DOHH2 (cell line): ENCODE data around the gene KLK5.

Experiments used
- H3F3A ChIP-seq: fragments of 200-600 bp; sonication (generic), shearing (Covaris generic); 2 replicates; pipeline ENCODE4 v1.6.0; 2016; ENCODE audit warnings: antibody characterized with exemption, mild to moderate bottlenecking; ENCODE audit not compliant: control insufficient read depth, insufficient read depth
- H3K27ac ChIP-seq: fragments of 200-600 bp; sonication (generic); 2 replicates; pipeline ENCODE4 v1.5.1; 2014; ENCODE audit warnings: low read depth, mild to moderate bottlenecking, low read length, moderate library complexity
- H3K27me3 ChIP-seq: fragments of 200-600 bp; sonication (generic); 2 replicates; pipeline ENCODE4 v1.6.1; 2014; ENCODE audit warnings: mild to moderate bottlenecking, low read length, mixed read lengths; ENCODE audit not compliant: control insufficient read depth
- H3K36me3 ChIP-seq: fragments of 200-600 bp; sonication (generic); 2 replicates; pipeline ENCODE4 v1.6.1; 2014; ENCODE audit warnings: mild to moderate bottlenecking, low read length, moderate library complexity, mixed read lengths; ENCODE audit not compliant: control insufficient read depth
- H3K4me1 ChIP-seq: fragments of 200-600 bp; sonication (generic); 2 replicates; pipeline ENCODE4 v1.6.1; 2014; ENCODE audit warnings: mild to moderate bottlenecking, low read length, mixed read lengths; ENCODE audit not compliant: control insufficient read depth
- H3K4me2 ChIP-seq: fragments of 200-600 bp; sonication (generic); 2 replicates; pipeline ENCODE4 v1.6.0; 2014; ENCODE audit warnings: mild to moderate bottlenecking, low read length, moderate library complexity
- H3K4me3 ChIP-seq: fragments of 200-600 bp; sonication (generic); 2 replicates; pipeline ENCODE4 v1.5.1; 2014; ENCODE audit warnings: mild to moderate bottlenecking, low read length, mixed read lengths
- H3K79me2 ChIP-seq: fragments of 200-600 bp; sonication (generic); 2 replicates; pipeline ENCODE4 v1.6.1; 2014; ENCODE audit warnings: mild to moderate bottlenecking, low read length, mixed read lengths; ENCODE audit not compliant: control insufficient read depth
- H3K9me2 ChIP-seq: fragments of 200-600 bp; sonication (generic); replicated peaks from 2 replicates; pipeline ENCODE4 v1.6.1; 2014; ENCODE audit warnings: mild to moderate bottlenecking, low read length, mixed read lengths; ENCODE audit not compliant: control insufficient read depth
- H3K9me3 ChIP-seq: fragments of 200-600 bp; sonication (generic); 2 replicates; pipeline ENCODE4 v1.6.1; 2014; ENCODE audit warnings: antibody characterized with exemption, low read length, mixed read lengths; ENCODE audit not compliant: control insufficient read depth, insufficient read depth
- H4K20me1 ChIP-seq: fragments of 200-600 bp; sonication (generic); 2 replicates; pipeline ENCODE4 v1.6.0; 2014; ENCODE audit warnings: low read depth, mild to moderate bottlenecking, antibody characterized with exemption, low read length, moderate library complexity; ENCODE audit not compliant: control insufficient read depth, insufficient read depth
- CTCF ChIP-seq: fragments of 200-600 bp; sonication (generic); IDR thresholded peaks from one replicate; pipeline ENCODE4 v1.5.1; 2014; ENCODE audit warnings: antibody characterized with exemption, mild to moderate bottlenecking, low read depth, low read length; ENCODE audit not compliant: poor library complexity, severe bottlenecking
- EZH2phosphoT487 ChIP-seq: fragments of 200-600 bp; sonication (generic); IDR thresholded peaks from 2 replicates; pipeline ENCODE4 v1.6.1; 2017; ENCODE audit warnings: borderline replicate concordance, mild to moderate bottlenecking, antibody characterized with exemption, low read length, moderate library complexity, mixed read lengths

Gene KLK5

GRCh38 chr19:50978772-50979390 is 26.0 kb upstream of the KLK5 start:
- Histone ChIP-seq H3K9me2 (no peaks in the 10 kb centered on the region), H3F3A (no peaks in the 10 kb centered on the region), H3K27me3 (no peaks in the 10 kb centered on the region), H4K20me1 (no peaks in the 10 kb centered on the region), H3K27ac (no peak overlapping the region), H3K4me2 (no peak overlapping the region), H3K4me1 (no peaks in the 10 kb centered on the region), H3K79me2 (no peaks in the 10 kb centered on the region), H3K4me3 (no peak overlapping the region), H3K9me3 (no peaks in the 10 kb centered on the region), H3K36me3 (no peaks in the 10 kb centered on the region)
- no peak for TF ChIP-seq CTCF
- TF ChIP-seq EZH2phosphoT487: no peak

- TF ChIP-seq EZH2phosphoT487 (no peak), CTCF (no peak)
- H3K79me2 ChIP-seq: no peaks in the 10 kb centered on the region
- H3K4me1 ChIP-seq: no peaks in the 10 kb centered on the region
- H4K20me1 ChIP-seq: no peaks in the 10 kb centered on the region
- H3K4me3 ChIP-seq: no peak overlapping the region
- no peak overlapping the region for H3K4me2 ChIP-seq
- H3F3A ChIP-seq: no peaks in the 10 kb centered on the region
- H3K27ac ChIP-seq: no peak overlapping the region
- no peaks in the 10 kb centered on the region for H3K36me3 ChIP-seq
- no peaks in the 10 kb centered on the region for H3K9me3 ChIP-seq
- H3K9me2 ChIP-seq: no peaks in the 10 kb centered on the region
- H3K27me3 ChIP-seq: no peaks in the 10 kb centered on the region
These were observed 24.8 kb upstream of the KLK5 start for GRCh38 chr19:50977626-50978025.

- Histone ChIP-seq H3K4me3 (no peak overlapping the region), H4K20me1 (no peaks in the 10 kb centered on the region), H3K27me3 (no peaks in the 10 kb centered on the region), H3K79me2 (no peaks in the 10 kb centered on the region), H3K9me3 (no peaks in the 10 kb centered on the region), H3K27ac (no peak overlapping the region), H3K36me3 (no peaks in the 10 kb centered on the region), H3K4me2 (no peak overlapping the region), H3K4me1 (no peaks in the 10 kb centered on the region), H3F3A (no peaks in the 10 kb centered on the region), H3K9me2 (no peaks in the 10 kb centered on the region)
- TF ChIP-seq CTCF (no peak), EZH2phosphoT487 (no peak)
These were observed 22.9 kb upstream of the KLK5 start for GRCh38 chr19:50975766-50976165.
